Parathyroid adenoma (tissue), 2 donors: ENCODE data around the gene TYW1.
"Not testable (repeated sequence)": the region's sequence is repeated elsewhere in the genome, so short reads cannot be mapped to it uniquely, and the experiment has no call there.

Source experiments
- H2AFZ ChIP-seq: fragments of 300-600 bp; sonication (generic); one replicate; pipeline ENCODE4 v1.7.0; 2017; ENCODE audit warnings: antibody characterized with exemption, mild to moderate bottlenecking
- H3K27ac ChIP-seq: fragments of 300-600 bp; sonication (generic); one replicate; pipeline ENCODE4 v1.7.0; 2017
- H3K27me3 ChIP-seq: fragments of 300-600 bp; sonication (generic); one replicate; pipeline ENCODE4 v1.7.0; 2017; ENCODE audit warnings: low read length; ENCODE audit not compliant: control insufficient read depth, insufficient read depth
- H3K36me3 ChIP-seq: fragments of 300-600 bp; sonication (generic); one replicate; pipeline ENCODE4 v1.7.0; 2017; ENCODE audit warnings: low read length; ENCODE audit not compliant: control insufficient read depth, insufficient read depth
- H3K4me1 ChIP-seq: fragments of 300-600 bp; sonication (generic); one replicate; pipeline ENCODE4 v1.7.0; 2017; ENCODE audit warnings: control low read depth
- H3K4me2 ChIP-seq: fragments of 300-600 bp; sonication (generic); one replicate; pipeline ENCODE4 v1.7.0; 2017; ENCODE audit warnings: low read length
- H3K4me3 ChIP-seq: fragments of 300-600 bp; sonication (generic); one replicate; pipeline ENCODE4 v1.7.0; 2017; ENCODE audit warnings: low read depth, low read length
- H3K79me2 ChIP-seq: fragments of 300-600 bp; sonication (generic); one replicate; pipeline ENCODE4 v1.7.0; 2017; ENCODE audit warnings: control low read depth
- H3K9ac ChIP-seq: fragments of 300-600 bp; sonication (generic); one replicate; pipeline ENCODE4 v1.7.0; 2017; ENCODE audit warnings: mild to moderate bottlenecking
- H3K9me3 ChIP-seq: fragments of 300-600 bp; sonication (generic); one replicate; pipeline ENCODE4 v1.7.0; 2017; ENCODE audit warnings: low read length; ENCODE audit not compliant: control insufficient read depth
- CTCF ChIP-seq: fragments of 300-600 bp; sonication (generic); IDR thresholded peaks from one replicate; pipeline ENCODE4 v1.7.0; 2017; ENCODE audit warnings: antibody characterized with exemption, mild to moderate bottlenecking
- donor health status: primary hyperparathyroidism.

TYW1 gene

DNA sequence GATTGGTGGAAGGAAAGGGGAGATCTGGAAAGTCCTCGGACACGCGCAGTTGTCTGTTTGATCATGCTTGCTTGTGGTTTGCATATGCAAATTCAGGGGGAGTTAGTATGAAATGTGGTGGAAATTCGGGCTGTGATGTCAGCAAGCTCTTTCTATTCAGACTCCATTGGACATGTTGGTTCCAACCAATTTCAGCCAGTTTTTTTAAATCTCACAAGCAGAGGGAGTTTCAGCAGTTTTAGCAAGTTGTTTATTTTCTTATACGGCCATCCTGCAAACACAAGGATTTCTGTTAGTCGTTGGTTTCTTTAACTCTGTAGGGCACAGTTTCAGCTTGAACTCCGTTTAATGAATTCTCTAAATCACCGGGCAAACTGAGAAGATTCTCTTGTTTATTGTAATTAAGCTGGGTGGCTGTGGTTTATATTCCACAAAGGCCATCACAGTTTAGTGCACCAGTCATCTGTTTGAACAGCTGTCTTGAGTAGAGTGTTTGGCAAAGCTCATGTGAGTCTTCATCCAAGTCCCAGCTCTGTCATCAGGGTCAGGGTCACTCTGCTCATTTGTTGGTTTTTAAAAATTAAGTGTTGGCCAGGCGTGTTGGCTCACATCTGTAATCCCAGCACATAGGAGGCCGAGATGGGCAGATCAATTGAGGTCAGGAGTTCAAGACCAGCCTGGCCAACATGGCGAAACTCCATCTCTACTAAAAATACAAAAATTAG lies 196.4 kb downstream of the TYW1 start:
- H3K9ac ChIP-seq, H2AFZ ChIP-seq, H3K4me2 ChIP-seq, H3K9me3 ChIP-seq, H3K27ac ChIP-seq, H3K4me3 ChIP-seq, H3K36me3 ChIP-seq, H3K27me3 ChIP-seq, H3K79me2 ChIP-seq: not testable (repeated sequence)
- H3K4me1 ChIP-seq, result peaks cover 25% of the 10 kb centered on the region

- H3K79me2 ChIP-seq, H3K9me3 ChIP-seq, H3K36me3 ChIP-seq, H3K9ac ChIP-seq, H3K4me3 ChIP-seq, H3K27ac ChIP-seq, H3K4me2 ChIP-seq, H2AFZ ChIP-seq, H3K27me3 ChIP-seq: not testable (repeated sequence)
- peaks cover 12% of the 10 kb centered on the region for H3K4me1 ChIP-seq
These were observed 199.5 kb downstream of the TYW1 start for GRCh38 chr7:67196176-67196575.

DNA sequence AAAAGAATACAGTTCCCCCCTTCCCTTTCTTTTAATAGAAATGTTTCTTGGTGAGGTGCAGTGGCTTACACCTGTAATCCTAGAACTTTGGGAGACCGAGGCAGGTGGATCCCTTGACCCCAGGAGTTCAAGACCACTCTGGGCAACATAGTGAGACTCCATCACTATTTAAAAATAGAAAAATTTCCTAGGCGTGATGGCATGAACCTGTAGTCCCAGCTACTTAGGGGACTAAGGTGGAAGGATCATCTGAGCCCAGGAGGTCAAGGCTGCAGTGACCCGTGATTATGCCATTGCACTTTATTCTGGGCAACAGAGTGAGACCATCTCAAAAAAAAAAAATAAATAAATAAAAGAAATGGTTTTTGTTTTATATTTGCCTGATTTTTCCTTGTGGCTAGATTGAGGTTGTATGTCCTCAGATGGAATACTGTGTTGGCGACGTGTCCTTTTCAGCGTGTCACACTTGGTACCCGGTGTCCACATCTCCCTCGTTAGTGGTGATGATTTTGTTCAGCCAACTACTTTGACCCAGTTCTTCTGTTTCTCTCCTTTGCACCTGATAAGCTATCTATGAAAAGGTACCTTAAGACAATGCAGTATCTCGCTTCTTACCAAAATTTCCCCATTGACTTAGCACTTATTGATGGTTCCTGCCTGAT lies 202.4 kb downstream of the TYW1 start:
- H3K4me1 ChIP-seq, H2AFZ ChIP-seq, H3K36me3 ChIP-seq, H3K79me2 ChIP-seq, H3K27ac ChIP-seq, H3K9me3 ChIP-seq, H3K9ac ChIP-seq, H3K4me2 ChIP-seq, H3K4me3 ChIP-seq, H3K27me3 ChIP-seq: not testable (repeated sequence)

DNA sequence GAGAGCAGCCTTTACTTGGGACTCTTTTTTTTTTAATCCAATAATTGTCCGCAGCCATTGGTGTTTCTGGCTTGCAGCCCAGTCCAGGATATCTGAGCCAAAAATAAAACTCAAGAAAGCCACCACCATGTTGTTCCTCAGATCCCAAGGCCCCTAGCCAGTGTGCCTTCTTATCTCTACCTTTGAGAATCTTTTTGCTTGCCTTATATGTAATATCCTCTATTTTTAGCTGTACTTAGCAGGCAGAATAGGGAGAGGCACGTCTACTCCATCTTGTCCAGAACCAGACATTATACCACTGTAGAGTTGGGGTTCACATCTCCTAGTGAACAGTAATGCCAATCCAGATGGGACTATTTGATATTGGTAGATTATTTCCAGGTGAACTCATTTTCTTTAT lies 209.1 kb downstream of the TYW1 start:
- H2AFZ ChIP-seq, H3K9ac ChIP-seq, H3K4me1 ChIP-seq, H3K79me2 ChIP-seq, H3K27ac ChIP-seq, H3K4me3 ChIP-seq, H3K9me3 ChIP-seq, H3K4me2 ChIP-seq, H3K36me3 ChIP-seq, H3K27me3 ChIP-seq: not testable (repeated sequence)

DNA sequence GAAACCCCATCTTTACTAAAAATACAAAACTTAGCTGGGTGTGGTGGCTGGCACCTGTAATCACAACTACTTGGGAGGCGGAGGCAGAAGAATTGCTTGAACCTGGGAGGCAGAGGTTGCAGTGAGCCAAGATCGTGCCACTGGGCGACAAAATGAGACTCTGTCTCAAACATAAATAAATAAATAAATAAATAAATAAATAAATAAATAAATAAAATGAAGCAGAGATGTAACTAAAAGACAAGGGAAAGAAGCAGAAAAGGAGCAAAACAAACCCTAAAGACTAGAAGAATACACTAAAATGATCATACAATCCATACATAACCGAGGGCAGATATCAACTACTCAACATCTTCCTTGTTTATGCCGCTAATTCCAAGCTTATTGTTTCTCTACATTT lies 209.8 kb downstream of the TYW1 start:
- H3K4me1 ChIP-seq, result no peaks in the 10 kb centered on the region
- H3K36me3 ChIP-seq, result no peaks in the 10 kb centered on the region
- no peak for TF ChIP-seq CTCF
- H3K79me2 ChIP-seq, result no peaks in the 10 kb centered on the region
- no peak overlapping the region for H3K4me3 ChIP-seq
- no peak overlapping the region for H2AFZ ChIP-seq
- no peak overlapping the region for H3K9ac ChIP-seq
- H3K27me3 ChIP-seq, result no peaks in the 10 kb centered on the region
- no peak overlapping the region for H3K4me2 ChIP-seq
- H3K9me3 ChIP-seq, result no peaks in the 10 kb centered on the region
- no peak overlapping the region for H3K27ac ChIP-seq

DNA sequence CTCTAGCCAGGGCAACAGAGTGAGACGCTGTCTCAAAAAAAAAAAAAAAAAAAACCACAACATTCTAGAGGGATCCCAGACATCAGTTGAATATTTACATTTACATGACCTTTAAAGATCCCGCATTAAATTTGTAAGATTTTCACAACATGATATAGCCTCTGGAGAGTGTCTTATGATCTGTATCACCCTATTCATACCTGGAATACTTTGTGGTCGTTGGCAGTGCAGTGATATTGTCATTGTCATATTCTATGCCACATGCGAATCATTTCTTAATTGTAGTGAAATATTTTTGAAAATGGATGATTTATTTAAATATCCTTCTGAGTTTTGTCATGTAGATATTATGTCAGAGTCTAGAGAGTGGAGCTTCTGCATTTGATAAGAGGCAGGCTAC lies 212.0 kb downstream of the TYW1 start:
- H3K27me3 ChIP-seq, H3K9ac ChIP-seq, H3K4me2 ChIP-seq, H2AFZ ChIP-seq, H3K9me3 ChIP-seq, H3K36me3 ChIP-seq, H3K27ac ChIP-seq, H3K4me3 ChIP-seq, H3K79me2 ChIP-seq, H3K4me1 ChIP-seq: not testable (repeated sequence)

GRCh38 chr7:67209256-67209655 lies 212.6 kb downstream of the TYW1 start:
- Histone ChIP-seq H3K4me1 (no peaks in the 10 kb centered on the region), H3K79me2 (no peaks in the 10 kb centered on the region), H3K4me2 (no peak overlapping the region), H3K36me3 (no peaks in the 10 kb centered on the region), H3K27ac (no peak overlapping the region), H3K4me3 (no peak overlapping the region), H3K9me3 (no peaks in the 10 kb centered on the region), H2AFZ (no peak overlapping the region), H3K9ac (no peak overlapping the region), H3K27me3 (no peaks in the 10 kb centered on the region)
- TF ChIP-seq CTCF, result no peak
